Measurements from ENCODE around the gene IKZF1.

Gene IKZF1

GRCh38 chr7:50276483-50276882 lies 28.0 kb upstream of the IKZF1 start:
- H3K36me3 ChIP-seq = no peaks in the 10 kb centered on the region
- no peak overlapping the region for H3K27ac ChIP-seq
- no peaks in the 10 kb centered on the region for H3K27me3 ChIP-seq (ENCODE audit: insufficient read depth, low read depth, severe bottlenecking)
- TF ChIP-seq, protein P1, sequence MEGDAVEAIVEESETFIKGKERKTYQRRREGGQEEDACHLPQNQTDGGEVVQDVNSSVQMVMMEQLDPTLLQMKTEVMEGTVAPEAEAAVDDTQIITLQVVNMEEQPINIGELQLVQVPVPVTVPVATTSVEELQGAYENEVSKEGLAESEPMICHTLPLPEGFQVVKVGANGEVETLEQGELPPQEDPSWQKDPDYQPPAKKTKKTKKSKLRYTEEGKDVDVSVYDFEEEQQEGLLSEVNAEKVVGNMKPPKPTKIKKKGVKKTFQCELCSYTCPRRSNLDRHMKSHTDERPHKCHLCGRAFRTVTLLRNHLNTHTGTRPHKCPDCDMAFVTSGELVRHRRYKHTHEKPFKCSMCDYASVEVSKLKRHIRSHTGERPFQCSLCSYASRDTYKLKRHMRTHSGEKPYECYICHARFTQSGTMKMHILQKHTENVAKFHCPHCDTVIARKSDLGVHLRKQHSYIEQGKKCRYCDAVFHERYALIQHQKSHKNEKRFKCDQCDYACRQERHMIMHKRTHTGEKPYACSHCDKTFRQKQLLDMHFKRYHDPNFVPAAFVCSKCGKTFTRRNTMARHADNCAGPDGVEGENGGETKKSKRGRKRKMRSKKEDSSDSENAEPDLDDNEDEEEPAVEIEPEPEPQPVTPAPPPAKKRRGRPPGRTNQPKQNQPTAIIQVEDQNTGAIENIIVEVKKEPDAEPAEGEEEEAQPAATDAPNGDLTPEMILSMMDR (IDR thresholded peaks at IDR 0.05; ENCODE audit: low read depth, low read length) = no peak
- H3K9me3 ChIP-seq (ENCODE audit: severe bottlenecking) = no peaks in the 10 kb centered on the region
- H3K4me3 ChIP-seq (ENCODE audit: low read depth, low read length) = no peak overlapping the region
- no peak for DNase-seq

- no peaks in the 10 kb centered on the region for H3K9me3 ChIP-seq (ENCODE audit: severe bottlenecking)
- TF ChIP-seq, protein P1 (IDR thresholded peaks at IDR 0.05; ENCODE audit: low read depth, low read length) = no peak
- H3K36me3 ChIP-seq = no peaks in the 10 kb centered on the region
- H3K4me3 ChIP-seq (ENCODE audit: low read depth, low read length) = no peak overlapping the region
- no peaks in the 10 kb centered on the region for H3K27me3 ChIP-seq (ENCODE audit: insufficient read depth, low read depth, severe bottlenecking)
- no peak overlapping the region for H3K27ac ChIP-seq
- DNase-seq = no peak
These were observed 26.4 kb upstream of the IKZF1 start for GRCh38 chr7:50278120-50278519.

GRCh38 chr7:50281680-50282445 lies 22.7 kb upstream of the IKZF1 start:
- H3K27ac ChIP-seq = no peak overlapping the region
- TF ChIP-seq, protein P1 (IDR thresholded peaks at IDR 0.05; ENCODE audit: low read depth, low read length) = no peak
- DNase-seq = no peak

GRCh38 chr7:50282813-50283605 lies 21.5 kb upstream of the IKZF1 start:
- Histone ChIP-seq H3K9me3 (ENCODE audit: severe bottlenecking) (no peaks in the 10 kb centered on the region), H3K36me3 (no peaks in the 10 kb centered on the region), H3K27me3 (ENCODE audit: insufficient read depth, low read depth, severe bottlenecking) (no peaks in the 10 kb centered on the region), H3K27ac (no peak overlapping the region), H3K4me3 (ENCODE audit: low read depth, low read length) (no peak overlapping the region)
- TF ChIP-seq, protein P1 (IDR thresholded peaks at IDR 0.05; ENCODE audit: low read depth, low read length) = no peak
- no peak for DNase-seq

More at GRCh38 chr7:50281680-50282445, 22.7 kb upstream of the IKZF1 start:
- Histone ChIP-seq H3K4me3 (ENCODE audit: low read depth, low read length) (no peak overlapping the region), H3K27me3 (ENCODE audit: insufficient read depth, low read depth, severe bottlenecking) (no peaks in the 10 kb centered on the region), H3K9me3 (ENCODE audit: severe bottlenecking) (no peaks in the 10 kb centered on the region), H3K36me3 (no peaks in the 10 kb centered on the region)

DNA sequence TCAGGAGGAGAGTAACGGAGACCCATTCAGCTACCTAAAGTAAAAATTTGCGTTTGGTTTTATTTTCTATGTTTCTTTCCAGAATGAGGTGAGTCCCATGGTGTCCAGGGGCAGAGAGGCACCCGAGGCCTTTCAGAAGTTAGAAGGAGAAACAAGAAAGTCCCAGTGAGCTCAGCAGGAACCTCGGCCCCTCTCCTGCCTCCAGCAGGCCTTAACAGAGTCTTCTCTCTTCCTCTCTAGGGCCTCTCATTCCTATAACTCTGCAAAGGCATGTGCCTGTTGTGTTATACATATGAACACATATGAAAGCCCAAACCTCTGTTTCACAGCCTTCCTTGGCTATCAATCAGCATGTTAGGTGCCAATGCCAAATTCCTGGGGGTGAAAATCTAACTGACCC lies 20.8 kb upstream of the IKZF1 start:
- TF ChIP-seq, protein P1 (IDR thresholded peaks at IDR 0.05; ENCODE audit: low read depth, low read length) = no peak
- no peak for DNase-seq
- H3K27ac ChIP-seq = no peak overlapping the region
- H3K4me3 ChIP-seq (ENCODE audit: low read depth, low read length) = no peak overlapping the region
- no peaks in the 10 kb centered on the region for H3K9me3 ChIP-seq (ENCODE audit: severe bottlenecking)
- H3K27me3 ChIP-seq (ENCODE audit: insufficient read depth, low read depth, severe bottlenecking) = no peaks in the 10 kb centered on the region
- no peaks in the 10 kb centered on the region for H3K36me3 ChIP-seq

Data from WERI-Rb-1 (cell line).